GM12878 (cell line): ENCODE data around the gene IP6K3.

ENCODE experiments used
- ATF7 ChIP-seq: fragments of 450-650 bp; IDR thresholded peaks from 2 replicates; pipeline ENCODE4 v1.6.1; 2016; ENCODE audit warnings: low read depth, mild to moderate bottlenecking
- CHD1 ChIP-seq: IDR thresholded peaks from 2 replicates; pipeline ENCODE4 v1.6.1; 2012; ENCODE audit warnings: low read depth, low read length, improper control_type of control experiment
- CTCF ChIP-seq, 3 experiments: IDR thresholded peaks in 2 of 3; conservative IDR thresholded peaks in 1 of 3; 2 replicates each; pipeline ENCODE4 v1.5.1; 2011; ENCODE audit warnings: low read depth in 3 of 3, low read length in 3 of 3, mild to moderate bottlenecking in 3 of 3, control low read depth in 2 of 3, moderate library complexity in 2 of 3, inconsistent platforms in 1 of 3, mixed read lengths in 1 of 3; ENCODE audit not compliant: control insufficient read depth in 2 of 3, insufficient read depth in 1 of 3; ENCODE audit errors: extremely low read depth in 1 of 3
- ETV6 ChIP-seq, 2 experiments: fragments of 450-650 bp in 1 of 2; IDR thresholded peaks in 1 of 2; conservative IDR thresholded peaks in 1 of 2; 2 replicates each; pipeline ENCODE4 v1.6.1; 2014; ENCODE audit warnings: antibody characterized with exemption in 1 of 2, borderline replicate concordance in 1 of 2, low read depth in 1 of 2, mild to moderate bottlenecking in 1 of 2, moderate library complexity in 1 of 2
- EZH2 ChIP-seq: IDR thresholded peaks from 2 replicates; pipeline ENCODE4 v1.6.1; 2012; ENCODE audit warnings: low read depth, mild to moderate bottlenecking, control low read depth, inconsistent platforms, low read length, borderline replicate concordance; ENCODE audit not compliant: control insufficient read depth
- TCF7 ChIP-seq: IDR thresholded peaks from 2 replicates; pipeline ENCODE4 v1.6.1; 2014; ENCODE audit warnings: antibody characterized with exemption, borderline replicate concordance
- ZZZ3 ChIP-seq: IDR thresholded peaks from 2 replicates; pipeline ENCODE4 v1.6.1; 2011; ENCODE audit warnings: low read depth; ENCODE audit not compliant: control insufficient read depth, insufficient read length
- TF ChIP-seq, protein P1 (sequence below): fragments of 450-650 bp; IDR thresholded peaks from 2 replicates; pipeline ENCODE4 v1.6.1; 2016; ENCODE audit warnings: mild to moderate bottlenecking

GRCh38 chr6:33725222-33725621, 21.5 kb downstream of the IP6K3 start:
- TF ChIP-seq, protein P1, sequence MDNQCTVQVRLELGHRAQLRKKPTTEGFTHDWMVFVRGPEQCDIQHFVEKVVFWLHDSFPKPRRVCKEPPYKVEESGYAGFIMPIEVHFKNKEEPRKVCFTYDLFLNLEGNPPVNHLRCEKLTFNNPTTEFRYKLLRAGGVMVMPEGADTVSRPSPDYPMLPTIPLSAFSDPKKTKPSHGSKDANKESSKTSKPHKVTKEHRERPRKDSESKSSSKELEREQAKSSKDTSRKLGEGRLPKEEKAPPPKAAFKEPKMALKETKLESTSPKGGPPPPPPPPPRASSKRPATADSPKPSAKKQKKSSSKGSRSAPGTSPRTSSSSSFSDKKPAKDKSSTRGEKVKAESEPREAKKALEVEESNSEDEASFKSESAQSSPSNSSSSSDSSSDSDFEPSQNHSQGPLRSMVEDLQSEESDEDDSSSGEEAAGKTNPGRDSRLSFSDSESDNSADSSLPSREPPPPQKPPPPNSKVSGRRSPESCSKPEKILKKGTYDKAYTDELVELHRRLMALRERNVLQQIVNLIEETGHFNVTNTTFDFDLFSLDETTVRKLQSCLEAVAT: no peak
- TF ChIP-seq EZH2: no peak
- TF ChIP-seq CHD1: no peak
- no peak for TF ChIP-seq TCF7
- no peak for TF ChIP-seq CTCF (IDR thresholded peaks at IDR 0.05 in 2 of 3, conservative IDR thresholded peaks at IDR 0.05 in 1 of 3; ENCODE audit: control insufficient read depth in 2 of 3, extremely low read depth in 1 of 3, insufficient read depth in 1 of 3, low read depth in 3 of 3, low read length in 3 of 3)
- TF ChIP-seq ZZZ3: no peak
- no peak for TF ChIP-seq ETV6 (conservative IDR thresholded peaks at IDR 0.05 in 1 of 2, IDR thresholded peaks at IDR 0.05 in 1 of 2; ENCODE audit: borderline replicate concordance in 1 of 2, low read depth in 1 of 2)
- no peak for TF ChIP-seq ATF7
